Stimulated activated naive CD8-positive, alpha-beta T cell treated with anti-CD3 and anti-CD28 coated beads, Interleukin-15, Interleukin-2, amounts not matched to agents 100 U/mL and 50 U/mL, for 24 hours (primary cell): ENCODE data around the gene VPS37C.
"Not testable (repeated sequence)": the region's sequence is repeated elsewhere in the genome, so short reads cannot be mapped to it uniquely, and the experiment has no call there.

ENCODE experiments used
- ATAC-seq: fragments of 150-1000 bp; cut with Tn5 transposase; one replicate; pipeline ENCODE4 v1.10.0; 2021
- DNase-seq: peaks from one replicate; pipeline ENCODE4 v3.0.0; 2021

VPS37C gene

DNA sequence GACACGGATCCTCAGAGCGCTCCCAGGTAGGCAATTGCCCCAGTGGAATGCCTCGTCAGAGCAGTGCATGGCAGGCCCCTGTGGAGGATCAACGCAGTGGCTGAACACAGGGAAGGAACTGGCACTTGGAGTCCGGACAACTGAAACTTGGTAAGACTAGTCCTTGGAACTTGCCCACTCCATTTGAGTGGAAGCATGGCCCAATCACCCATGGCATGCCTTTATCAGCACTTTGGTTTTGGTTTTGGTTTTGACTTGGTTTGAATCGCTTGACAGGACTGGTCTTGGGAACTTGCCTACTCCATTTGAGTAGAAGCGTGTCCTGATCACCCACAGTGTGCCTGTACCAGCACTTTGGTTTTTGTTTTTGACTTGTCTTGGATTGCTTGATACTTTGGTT lies 67.1 kb downstream of the VPS37C start:
- ATAC-seq, DNase-seq: not testable (repeated sequence)

DNA sequence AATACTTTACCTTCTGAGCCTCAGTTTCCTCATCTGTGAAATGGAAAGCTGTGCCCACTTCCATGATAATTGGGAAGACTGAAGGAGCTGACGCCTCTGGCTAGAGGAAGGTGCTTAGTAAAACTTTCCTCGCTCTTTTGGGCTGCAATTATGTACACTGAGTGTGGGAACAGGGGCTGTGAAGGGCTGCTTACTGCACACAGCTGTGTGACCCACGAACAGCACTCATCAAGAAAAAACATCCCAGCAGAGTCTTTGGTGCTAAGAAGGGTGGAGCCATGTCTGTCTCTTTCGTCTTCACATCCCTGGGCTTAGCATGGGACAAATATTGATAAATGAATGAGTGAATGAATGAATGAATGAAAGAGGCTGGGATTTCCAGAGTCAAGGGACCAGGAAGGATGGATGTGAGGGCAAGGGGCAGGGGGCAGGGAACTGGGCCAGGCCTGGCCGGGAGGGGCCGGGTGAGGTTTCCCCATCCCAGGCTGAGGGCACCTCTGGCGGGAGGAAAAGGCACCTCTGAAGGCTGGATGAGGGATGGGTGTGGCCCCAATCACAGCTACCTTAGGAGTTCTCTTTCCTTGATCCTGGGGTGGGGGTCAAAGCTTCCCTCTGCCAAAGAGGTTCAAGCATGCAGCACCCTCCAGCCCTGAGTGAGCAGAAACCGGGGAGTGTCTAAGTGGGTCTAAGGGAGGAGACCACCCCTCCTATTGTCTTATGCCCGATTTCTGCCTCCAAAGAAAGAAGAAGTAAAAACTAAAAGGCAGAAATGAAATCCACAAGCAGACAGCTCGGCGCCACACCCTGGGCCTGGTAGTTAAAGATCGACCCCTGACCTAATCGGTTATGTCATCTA lies 68.1 kb downstream of the VPS37C start:
- ATAC-seq, result no peak
- DNase-seq, result no peak

DNA sequence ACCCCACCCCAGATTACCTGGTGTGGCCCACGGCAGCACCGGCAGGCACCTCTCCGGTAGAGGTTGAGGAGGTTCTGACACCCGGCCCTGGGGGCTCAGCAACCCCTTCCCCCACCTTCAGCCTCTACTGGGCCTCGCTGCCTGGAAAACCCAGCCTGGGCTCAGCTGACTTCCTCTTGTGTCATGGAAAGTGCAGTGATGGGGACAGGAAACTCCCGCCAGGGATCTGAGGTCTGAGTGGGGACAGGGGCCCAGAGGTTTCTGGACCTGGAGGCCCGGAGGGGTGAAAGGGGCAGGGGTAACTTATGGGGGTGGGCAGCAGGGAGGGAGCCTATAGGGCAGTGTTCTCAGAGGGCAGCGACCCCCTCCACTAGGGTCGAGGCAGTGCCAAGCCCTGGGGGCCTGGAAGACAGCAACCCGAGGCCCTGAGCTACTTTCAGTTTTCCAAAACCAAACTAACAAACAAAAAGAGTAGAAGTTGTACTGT lies 68.9 kb downstream of the VPS37C start:
- DNase-seq, result peak; percentile 78

DNA sequence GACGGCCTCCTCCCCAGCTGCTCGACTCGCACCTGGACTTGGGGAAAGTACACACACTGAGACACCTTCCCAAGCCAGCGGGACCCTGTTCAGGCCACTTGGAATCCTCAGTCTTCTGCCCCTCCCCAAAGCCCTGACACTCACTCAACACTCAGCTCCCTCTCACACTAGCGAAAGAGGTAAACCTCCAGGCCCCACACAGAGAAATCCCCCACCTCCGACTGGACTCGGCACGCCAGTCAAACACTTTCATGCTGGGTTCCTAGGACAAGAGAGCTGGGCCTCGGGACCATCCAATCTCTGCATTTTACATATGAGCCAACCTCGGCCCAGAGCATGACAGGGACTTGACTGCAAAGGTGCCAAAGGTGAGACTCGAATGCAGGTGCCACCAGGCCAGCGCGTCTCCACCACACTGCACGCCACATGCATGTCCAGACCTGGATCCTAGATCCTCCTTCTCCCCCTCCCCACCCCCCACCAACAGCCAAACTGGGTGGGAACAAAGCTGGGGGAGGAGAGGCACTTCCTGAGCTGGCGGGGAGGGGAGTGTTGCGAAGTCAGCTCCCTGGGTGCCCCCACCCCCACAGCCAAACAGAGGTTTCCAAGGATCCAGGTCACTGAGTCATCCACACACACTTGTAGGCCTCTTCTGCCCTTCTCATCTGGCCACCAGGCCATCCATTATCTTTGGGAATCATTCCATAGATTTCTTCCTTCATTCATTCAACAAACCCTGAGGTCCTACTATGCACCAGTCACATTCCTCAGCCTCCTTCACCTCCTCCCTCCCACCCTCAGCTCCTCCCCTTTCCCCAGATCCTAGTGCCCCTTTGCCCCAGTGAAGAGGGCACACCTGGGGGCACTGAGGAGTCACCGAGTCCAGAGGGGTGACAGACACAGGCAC lies 69.6 kb downstream of the VPS37C start:
- DNase-seq, result peak; percentile 68
- ATAC-seq, result peak; percentile 69

More for the DNA sequence above, 68.9 kb downstream of the VPS37C start:
- ATAC-seq, result peak; percentile 77

DNA sequence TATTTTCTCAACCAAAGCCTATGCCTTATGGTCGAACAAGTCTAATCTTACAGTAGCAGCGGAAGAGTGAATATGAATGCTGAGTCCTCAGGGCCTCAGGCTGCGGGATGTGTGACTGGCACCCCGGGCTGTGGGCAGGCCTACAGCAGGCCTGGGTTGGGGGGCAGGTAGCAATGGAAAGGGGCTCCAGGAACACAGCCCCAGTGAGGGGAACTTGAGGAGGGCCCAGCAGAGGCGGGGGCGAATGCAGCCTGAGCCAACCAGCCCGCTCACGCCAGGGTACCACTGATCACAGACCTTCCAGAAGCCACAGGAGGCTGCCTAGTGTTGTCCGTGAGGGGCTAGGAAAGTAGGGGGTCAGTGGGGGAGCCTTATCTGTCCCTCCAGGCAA lies 70.2 kb downstream of the VPS37C start:
- ATAC-seq (no peak), DNase-seq (no peak)

DNA sequence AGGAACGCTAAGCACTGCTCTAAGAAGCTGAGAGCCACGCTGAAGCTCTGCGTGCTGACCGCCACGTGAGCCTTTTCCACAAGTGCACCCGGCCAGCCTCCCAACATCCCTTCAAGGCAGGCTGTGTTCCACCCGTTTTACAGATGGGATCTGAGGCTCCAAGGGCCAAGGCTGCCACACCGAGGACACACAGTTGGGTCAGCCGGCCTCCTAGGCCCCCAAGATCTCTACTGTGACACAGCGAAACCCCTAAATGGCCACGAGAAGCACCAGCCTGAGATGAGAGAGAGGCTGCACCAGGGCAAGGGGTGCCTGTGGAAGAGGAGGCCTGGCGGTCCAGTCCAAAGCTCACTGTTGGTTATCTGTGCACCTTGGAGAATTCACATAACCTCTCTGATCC lies 70.7 kb downstream of the VPS37C start:
- ATAC-seq (no peak), DNase-seq (no peak)

DNA sequence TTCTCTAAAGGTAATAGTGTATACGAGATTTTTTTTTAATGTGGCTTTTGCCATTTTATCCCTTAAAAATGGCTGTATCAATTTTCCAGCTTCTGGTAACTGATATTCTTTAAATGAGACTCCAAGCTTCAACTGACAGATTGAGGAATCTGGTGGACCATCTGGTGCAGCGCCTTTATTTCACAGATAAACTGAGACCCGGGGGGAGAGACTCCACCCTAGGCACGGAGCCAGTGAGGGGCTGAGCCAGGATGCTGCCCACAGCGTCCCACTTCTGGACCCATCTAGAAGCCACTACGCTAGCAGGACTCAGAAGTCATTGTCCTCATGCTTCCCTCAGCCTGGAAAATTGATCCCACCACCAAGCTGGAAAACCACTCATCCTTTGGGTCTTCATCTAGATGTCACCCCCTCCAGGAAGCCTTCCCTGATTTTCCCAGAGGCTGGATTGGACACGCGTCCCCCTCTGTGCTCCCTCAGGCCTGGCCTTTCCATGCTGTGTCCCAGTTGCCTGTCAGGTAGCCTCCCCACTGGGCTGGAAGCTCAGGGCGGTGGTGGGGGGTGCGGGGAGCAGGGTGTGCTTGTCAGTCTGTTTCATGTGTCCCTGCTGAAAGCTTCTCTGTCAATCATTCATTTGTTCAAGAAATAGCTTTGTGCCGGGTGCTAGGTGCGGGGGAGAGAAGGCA lies 71.3 kb downstream of the VPS37C start:
- no peak for DNase-seq
- ATAC-seq, result no peak

DNA sequence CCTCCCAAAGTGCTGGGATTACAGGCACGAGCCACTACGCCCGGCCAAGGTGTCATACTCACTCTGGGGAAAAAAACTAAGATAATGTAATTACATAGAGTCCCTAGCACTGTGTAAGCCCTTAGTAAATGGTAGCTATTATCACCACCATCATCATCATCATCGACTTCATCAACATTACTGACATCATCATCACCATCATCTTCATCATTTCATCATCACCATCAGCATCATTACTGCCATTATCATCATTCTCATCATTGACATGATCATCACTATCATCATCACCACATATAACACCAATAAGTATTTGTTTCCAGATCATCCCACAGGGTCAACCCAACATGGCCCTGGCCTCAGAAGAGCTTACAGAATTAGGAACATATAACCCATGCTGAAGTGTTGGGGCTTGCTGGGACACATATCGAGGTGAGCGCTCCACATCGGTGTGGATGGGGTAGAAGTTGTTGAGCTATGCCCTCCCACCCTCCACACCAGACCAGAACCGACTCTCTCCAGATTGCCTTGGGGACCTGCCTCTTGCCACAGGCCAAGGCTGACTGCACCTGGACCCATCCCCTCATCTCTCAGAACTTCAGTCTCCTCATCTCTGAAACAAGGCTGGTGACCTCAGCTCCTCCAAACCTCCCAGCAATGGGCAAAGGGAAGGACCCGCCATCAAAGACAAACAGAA lies 73.7 kb downstream of the VPS37C start:
- ATAC-seq, result no peak
- no peak for DNase-seq

DNA sequence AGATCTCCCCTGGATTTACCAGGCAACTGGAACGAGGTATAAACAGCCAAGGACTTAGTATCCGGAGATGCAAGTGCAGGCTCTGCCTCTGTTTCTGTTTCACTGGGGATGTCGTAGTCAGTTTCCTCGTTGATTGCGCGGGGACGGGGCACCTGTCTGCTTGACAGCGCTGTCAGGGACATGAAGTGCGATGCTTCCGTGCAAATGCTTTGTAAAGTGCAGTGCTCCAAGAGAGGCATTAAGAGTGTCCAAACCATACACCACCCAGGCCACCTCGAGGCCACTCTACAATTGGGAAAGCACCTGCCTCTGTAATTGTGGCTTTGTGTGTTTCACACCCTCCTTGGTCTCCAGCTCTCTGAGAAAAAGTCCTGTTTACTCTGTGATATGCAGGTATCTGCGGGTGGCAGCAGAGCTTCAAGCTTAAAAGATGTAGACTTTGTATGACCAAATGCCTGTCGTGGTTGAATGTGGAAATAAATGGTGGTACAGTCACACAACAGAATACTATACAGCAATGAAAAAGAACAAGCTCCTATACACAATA lies 77.6 kb downstream of the VPS37C start:
- ATAC-seq (peak; percentile 70), DNase-seq (peak; percentile 53)

DNA sequence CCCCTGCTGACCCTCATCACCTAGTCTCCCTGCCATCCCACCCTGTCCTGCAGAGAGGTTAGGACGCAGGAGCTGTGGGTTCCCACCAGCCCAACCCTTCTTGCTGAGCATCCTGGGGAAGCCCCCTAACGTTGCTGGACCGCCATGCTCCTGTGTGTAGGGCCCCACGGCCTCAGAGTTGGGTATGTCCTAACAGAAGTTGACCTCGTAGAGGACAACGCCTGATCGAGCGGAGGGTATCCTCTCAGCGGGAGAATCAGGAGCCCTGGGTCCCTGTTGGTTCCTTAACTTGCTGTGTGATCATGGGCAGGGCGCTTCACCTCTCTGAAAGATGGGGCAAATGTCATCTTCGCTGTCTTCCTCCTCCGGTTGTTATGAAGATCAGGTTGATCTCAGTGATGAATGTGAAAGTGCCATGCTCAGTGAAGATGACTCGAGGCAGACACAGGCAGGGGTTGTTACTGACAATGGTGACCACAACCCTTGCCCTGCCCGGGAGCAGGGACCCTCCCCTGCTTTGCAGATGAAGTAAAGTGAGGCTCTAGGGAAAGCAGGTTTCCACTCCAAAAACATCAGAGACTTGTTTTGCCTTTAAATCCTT lies 78.2 kb downstream of the VPS37C start:
- ATAC-seq (peak; percentile 75), DNase-seq (peak; percentile 55)

DNA sequence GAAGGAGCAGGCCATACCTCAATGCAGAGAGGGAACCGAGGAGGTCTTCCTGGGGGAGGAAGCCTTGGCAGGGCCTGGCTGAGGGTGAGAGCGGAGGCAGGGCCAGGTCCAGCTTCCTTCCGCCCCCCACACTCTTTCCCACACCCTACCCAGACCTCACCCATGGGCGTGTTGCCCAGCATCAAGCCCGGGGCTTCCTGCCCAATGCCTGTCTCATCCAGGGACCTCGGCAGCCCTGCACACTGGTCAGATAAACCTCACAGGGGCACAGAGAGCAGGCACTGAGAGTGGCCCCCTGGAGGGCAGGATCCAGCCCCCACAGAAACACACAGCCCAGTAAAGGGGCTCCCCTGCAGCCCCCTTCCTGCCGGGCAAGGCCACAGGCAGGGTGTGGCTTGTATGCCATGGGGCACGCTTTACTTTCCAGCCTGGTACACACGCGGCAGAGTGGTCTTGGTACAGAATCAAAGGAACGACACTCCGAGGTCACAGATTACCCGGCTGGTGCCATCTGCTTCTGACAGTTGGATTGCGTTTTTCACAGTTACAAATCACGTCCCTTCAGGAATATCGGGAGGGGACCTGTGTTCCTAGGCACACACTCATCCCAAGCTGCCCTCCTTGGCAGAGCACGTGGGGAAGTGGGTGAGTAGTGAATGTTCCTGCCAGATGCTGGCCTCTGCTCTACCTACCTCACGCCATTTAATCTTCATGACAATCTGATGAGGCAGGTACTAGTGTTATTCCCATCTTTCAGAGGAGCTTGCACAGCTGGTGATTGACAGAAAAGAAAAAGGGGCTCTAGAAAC lies 79.0 kb downstream of the VPS37C start:
- ATAC-seq, result peak; percentile 6
- no peak for DNase-seq

DNA sequence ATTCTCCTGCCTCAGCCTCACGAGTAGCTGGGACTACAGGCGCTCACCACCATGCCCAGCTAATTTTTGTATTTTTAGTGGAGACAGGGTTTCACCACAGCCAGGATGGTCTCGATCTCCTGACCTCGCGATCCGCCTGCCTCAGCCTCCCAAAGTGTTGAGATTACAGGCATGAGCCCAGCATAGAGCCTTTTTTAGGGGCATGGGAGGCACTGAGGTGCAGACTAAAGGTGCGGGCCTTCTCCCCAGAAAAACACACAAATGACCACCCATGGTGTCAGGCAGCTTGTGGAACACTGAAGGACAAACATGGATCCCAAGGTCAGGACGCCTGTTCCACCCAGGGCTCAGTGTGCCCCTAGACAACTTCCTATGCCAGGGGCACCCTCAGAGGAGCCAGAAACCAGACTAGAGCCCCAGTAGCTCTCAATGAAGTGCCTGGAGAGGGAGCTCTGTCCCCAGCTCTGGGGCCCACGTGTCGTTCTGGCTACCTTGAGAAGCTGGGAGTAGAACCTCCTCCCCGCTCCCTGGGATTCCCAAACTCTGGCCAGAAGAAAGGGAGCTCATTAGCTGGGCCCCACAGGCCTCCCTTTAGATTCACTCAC lies 80.1 kb downstream of the VPS37C start:
- no peak for DNase-seq
- ATAC-seq, result no peak

DNA sequence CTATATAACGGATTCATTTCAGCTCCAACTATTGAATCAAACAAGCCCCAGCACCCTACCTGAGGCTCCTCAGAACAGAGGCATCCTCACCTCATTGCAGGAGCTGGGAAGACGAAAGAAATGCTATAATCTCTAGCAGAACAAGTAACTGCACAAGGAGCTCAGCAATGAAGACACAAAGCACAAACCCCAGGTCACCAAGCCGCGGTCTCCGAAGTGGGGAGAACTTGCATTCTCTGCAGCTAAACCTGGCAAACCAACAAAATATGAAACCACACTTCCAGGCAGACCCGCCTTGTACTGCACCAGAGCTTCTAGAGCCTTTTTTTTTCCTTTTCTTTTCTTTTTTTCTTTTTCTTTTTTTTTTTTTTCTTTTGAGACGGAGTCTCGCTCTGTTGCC lies 80.7 kb downstream of the VPS37C start:
- no peak for ATAC-seq
- DNase-seq, result peak; percentile 17
